D721Med (cell line): ENCODE data around the gene RAD23A.
"Not testable (repeated sequence)": the region's sequence is repeated elsewhere in the genome, so short reads cannot be mapped to it uniquely, and the experiment has no call there.

Source experiments
- DNase-seq: peaks from one replicate; pipeline ENCODE4 v3.0.0; 2011; ENCODE audit warnings: low spot score; ENCODE audit not compliant: insufficient read length
- FAIRE-seq: peaks from 2 replicates; lab custom pipeline; 2011; peaks lifted over from hg19 to GRCh38; lab: Jason Lieb, UNC
- TF ChIP-seq, protein P1 (sequence below): IDR thresholded peaks from 2 replicates; pipeline ENCODE4 v1.5.1; 2012; ENCODE audit warnings: mild to moderate bottlenecking, control low read depth; ENCODE audit not compliant: insufficient read depth; ENCODE audit errors: missing control alignments

Gene RAD23A

DNA sequence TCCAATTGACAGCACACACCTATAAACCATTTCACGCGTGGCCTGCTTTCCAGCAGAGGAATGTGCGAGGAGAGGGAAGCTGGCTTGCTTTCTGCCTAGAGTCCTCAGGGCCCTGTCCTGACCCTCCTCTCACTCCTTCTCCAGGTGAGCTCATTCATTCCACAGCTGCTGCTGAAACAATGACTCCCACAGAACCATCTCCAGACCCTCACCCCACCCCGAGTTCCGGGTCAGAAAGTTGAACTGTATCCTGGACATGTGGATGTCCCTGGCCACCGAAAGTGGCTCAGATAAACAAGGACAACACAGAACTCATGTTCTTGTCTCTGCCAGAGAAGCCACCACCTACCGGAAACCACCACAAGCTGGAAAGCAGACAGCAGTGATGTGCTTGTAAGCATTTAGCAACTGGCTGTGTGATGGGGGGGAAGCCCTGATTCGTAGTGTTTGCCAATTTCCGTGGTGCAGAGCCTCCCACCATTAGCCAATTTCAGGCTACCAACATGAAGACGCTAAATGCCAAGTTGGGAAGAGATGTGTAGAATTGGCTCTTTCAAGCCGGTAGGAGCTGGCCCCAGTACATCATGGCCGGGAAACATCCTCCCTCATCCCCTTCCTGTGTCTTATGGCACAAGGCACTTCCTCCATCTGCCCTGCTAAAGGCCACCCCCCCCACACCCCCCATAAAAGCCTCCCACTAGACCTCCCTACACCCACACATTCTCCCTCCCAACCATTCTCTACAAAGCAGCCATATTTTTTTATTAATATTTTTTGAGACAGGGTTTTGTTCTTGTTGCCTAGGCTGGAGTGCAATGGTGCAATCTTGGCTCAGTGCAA is 31.6 kb upstream of the RAD23A start:
- TF ChIP-seq, protein P1, sequence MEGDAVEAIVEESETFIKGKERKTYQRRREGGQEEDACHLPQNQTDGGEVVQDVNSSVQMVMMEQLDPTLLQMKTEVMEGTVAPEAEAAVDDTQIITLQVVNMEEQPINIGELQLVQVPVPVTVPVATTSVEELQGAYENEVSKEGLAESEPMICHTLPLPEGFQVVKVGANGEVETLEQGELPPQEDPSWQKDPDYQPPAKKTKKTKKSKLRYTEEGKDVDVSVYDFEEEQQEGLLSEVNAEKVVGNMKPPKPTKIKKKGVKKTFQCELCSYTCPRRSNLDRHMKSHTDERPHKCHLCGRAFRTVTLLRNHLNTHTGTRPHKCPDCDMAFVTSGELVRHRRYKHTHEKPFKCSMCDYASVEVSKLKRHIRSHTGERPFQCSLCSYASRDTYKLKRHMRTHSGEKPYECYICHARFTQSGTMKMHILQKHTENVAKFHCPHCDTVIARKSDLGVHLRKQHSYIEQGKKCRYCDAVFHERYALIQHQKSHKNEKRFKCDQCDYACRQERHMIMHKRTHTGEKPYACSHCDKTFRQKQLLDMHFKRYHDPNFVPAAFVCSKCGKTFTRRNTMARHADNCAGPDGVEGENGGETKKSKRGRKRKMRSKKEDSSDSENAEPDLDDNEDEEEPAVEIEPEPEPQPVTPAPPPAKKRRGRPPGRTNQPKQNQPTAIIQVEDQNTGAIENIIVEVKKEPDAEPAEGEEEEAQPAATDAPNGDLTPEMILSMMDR: no peak
- DNase-seq: no peak
- no peak for FAIRE-seq

GRCh38 chr19:12915860-12916259 is 29.8 kb upstream of the RAD23A start:
- not testable (repeated sequence) for DNase-seq, FAIRE-seq

DNA sequence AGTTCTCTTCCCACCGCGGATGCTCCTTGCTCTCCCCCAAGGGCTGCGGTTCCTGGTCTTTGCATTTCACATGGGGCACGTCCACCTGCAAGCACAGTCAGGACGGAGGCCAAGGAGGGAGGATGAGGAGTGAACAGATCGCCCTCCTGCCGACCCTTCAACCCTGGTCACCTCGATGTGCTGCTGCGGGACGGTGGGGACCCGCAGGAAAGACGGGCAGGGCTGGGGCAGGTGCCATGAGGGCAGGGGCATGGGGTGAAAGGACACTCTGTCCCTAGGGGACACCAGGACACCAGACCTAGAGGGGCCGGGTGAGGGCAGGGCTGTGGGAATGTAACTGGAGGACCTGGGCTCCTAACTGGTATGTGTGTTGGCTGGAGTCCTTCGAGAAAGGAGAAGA is 27.4 kb upstream of the RAD23A start:
- no peak for FAIRE-seq
- TF ChIP-seq, protein P1: no peak
- DNase-seq: no peak

GRCh38 chr19:12921047-12921446 is 24.6 kb upstream of the RAD23A start:
- no peak for DNase-seq
- TF ChIP-seq, protein P1: no peak
- no peak for FAIRE-seq

DNA sequence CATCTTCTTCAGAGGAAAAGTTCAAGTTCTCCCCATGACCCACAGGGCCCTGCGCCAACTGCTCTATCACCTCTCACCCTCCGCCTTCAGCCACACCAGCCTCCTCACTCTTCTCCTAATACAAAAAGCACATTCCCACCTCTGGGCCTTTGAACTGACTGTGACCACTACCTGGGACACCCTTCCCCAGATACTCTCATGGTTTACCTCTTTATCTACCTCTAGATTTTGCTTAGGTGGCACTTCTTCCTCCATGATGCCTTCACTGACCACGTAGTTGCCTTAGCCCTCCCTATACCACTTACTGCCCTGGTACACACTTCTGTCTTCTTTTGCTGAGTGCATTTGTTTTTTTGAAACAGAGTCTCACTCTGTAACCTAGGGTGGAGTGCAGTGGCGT is 22.7 kb upstream of the RAD23A start:
- FAIRE-seq: no peak
- DNase-seq: no peak
- TF ChIP-seq, protein P1: no peak

DNA sequence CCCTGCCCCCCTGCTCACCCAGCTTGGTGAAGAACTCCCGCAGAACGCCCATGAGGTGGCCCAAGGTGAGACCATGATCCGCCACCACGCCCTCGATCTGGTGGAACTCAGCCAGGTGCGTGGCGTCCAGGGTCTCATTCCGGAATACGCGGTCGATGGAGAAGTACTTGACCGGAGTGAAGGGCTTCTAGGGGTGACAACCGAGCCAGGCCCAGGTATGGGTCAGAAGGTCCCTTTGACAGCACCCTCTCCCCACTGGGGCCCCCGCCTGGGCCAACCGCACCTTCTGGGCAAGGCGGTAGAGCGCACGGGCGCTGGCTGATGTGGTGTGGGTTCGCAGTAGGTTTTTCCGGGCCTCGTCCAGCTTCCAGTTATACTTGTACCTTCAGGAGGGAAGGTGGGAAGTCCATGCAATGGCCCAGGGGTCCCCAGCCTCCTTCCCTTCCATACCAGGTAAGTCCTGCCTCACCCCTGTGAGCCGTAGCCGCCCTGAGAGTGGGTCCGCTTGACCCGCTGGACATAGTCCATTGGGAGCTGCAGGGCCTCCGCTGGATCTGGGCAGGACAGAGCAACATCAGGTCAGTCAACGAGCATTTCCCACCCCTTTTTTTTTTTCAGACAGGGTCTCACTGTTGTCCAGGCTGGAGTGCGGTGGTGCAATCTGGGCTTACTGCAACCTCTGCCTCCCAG is 20.9 kb upstream of the RAD23A start:
- FAIRE-seq (no peak), DNase-seq (no peak)
- TF ChIP-seq, protein P1: no peak

GRCh38 chr19:12930002-12930645 is 15.5 kb upstream of the RAD23A start:
- no peak for DNase-seq
- FAIRE-seq: no peak

More at GRCh38 chr19:12930002-12930645, 15.5 kb upstream of the RAD23A start:
- TF ChIP-seq, protein P1: no peak
